Measurements from ENCODE around the gene GTF2H4. TPM values are rescaled to one million over a fixed set of nuclear protein-coding genes. Genes with fewer than 3 reads are reported as not detected.
"Not testable (repeated sequence)": the region's sequence is repeated elsewhere in the genome, so short reads cannot be mapped to it uniquely, and the experiment has no call there.

Gene GTF2H4
- total RNA-seq, 1 experiment from 2014 or later, result 8.5 TPM

- not testable (repeated sequence) for DNase-seq (ENCODE audit: low spot score)
Observed at GRCh38 chr6:30924040-30924627, 16.1 kb downstream of the GTF2H4 start.

- no peak for DNase-seq (ENCODE audit: low spot score)
Observed at GRCh38 chr6:30926644-30927043, 18.6 kb downstream of the GTF2H4 start.

- not testable (repeated sequence) for DNase-seq (ENCODE audit: low spot score)
Observed at GRCh38 chr6:30927080-30927479, 19.1 kb downstream of the GTF2H4 start.

DNA sequence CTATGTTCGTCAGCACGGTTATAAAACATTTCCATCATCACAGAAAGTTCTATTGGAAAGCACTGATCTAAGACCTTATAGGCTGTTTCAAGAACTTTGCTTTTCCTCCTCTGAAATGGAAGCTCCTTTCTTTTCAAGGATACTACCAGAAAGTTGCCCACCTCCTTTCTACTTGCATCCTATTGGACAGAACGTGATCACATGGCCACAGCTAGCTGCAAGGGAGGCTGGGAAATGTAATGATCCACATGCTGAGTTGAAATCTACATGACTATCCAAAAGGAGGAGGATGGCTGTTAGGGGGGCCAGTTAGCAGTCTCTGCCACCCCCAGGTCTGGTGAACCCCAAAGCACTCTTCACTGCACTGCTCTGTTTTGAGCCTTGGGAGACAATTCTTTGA, 20.7 kb downstream of the GTF2H4 start:
- DNase-seq (ENCODE audit: low spot score), result no peak

- no peak for DNase-seq (ENCODE audit: low spot score)
Observed at GRCh38 chr6:30930506-30930905, 22.5 kb downstream of the GTF2H4 start.

GRCh38 chr6:30931272-30931671, 23.3 kb downstream of the GTF2H4 start:
- DNase-seq (ENCODE audit: low spot score), result no peak

GRCh38 chr6:30931969-30932645, 24.1 kb downstream of the GTF2H4 start, which contains the start of gene SFTA2:
TSS of gene SFTA2 (minus strand) at chr6:30932170. CDS start at chr6:30932096, 74 bp downstream.
- DNase-seq (ENCODE audit: low spot score), result no peak

DNA sequence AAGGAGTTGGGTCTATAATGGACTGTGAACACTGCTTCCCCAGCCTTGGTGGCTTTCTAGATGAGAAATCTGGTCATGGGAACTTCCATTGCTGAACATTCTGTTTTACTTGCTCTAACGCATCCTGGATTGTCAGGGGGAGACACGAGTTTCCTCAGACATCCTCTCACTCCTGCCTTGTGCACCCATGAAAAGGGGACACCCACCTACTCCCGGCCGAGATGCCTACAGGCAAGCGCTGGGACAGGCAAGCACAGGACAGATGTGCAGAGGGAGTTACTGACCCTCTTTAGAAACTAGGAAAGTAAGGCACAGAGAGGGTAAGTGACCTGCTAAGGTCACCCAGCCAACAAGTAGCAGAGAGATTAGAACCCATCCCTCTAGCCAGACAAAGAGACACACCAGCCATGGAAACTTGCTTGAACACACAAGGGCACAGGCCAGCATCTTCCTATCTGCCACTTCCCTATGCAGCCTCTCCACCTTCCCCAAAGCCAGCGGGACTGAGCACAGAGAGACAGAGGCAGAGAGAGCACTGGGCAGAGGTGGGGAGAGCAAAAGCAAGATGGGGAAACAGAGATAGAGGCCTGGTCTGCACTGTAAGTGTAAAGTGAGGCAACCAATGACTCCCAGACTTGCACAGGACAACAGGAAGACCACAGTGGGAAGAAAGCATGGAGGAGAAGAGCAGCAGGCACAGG, 24.8 kb downstream of the GTF2H4 start:
- no peak for DNase-seq (ENCODE audit: low spot score)

DNA sequence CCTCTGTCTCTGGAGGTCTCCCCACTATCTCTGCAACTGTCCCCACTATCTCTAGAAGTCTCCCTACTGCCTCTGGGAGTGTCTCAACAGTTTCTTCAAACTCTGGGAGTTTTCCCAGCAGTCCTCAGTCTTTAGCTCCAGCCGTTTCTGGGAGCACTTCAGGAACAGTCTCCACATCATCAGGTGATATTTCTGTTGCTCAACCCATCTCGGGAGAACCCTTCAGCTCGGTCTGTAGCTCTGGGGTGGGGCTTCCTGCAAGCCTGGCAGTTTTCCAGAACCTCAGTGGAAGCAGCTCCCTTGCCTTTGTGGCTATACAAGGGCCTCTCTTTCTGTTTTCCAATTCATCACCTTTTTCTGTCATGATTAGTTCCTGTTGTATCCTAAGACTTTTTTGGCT, 27.0 kb downstream of the GTF2H4 start:
- DNase-seq (ENCODE audit: low spot score), result no peak

DNA sequence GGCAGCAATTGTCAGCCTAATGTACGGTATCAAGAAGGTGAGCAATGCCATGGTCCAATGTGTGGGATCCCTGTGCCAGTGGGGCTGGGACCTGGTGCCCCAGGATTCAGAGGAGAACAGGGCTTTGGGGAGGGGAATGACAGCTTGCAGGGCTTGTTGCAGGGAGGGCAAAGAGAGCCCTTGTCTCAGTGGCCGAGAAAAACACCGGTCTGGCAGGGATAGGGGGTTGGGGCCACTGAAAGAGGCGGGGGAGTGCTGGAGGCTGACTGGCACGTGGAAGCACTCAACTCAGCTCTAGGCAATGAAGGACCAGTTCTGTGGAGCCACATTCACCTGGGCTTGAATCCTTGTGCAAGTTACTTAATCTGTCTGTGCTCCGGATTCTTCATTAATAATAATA, 29.3 kb downstream of the GTF2H4 start:
- DNase-seq (ENCODE audit: low spot score), result no peak

DNA sequence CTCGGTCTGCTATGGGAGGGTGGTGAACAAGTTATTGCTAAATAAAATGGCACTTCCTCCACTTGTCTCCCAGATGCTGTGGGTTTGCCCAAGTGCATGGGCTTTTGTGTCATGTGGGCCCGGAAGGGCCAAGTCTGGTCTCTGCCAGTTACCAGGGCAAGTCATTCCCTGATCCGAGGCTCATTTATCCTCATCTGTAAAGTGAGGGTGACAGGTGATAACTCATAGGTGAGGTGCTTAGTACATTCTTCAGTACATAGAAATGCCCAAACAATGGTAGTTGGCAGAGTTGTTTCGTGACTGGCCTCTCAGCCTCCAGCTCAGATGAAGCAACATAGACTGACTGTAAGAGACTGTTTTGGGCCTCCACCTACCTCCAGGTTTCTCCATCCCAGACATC, 30.7 kb downstream of the GTF2H4 start:
- no peak for DNase-seq (ENCODE audit: low spot score)

DNA sequence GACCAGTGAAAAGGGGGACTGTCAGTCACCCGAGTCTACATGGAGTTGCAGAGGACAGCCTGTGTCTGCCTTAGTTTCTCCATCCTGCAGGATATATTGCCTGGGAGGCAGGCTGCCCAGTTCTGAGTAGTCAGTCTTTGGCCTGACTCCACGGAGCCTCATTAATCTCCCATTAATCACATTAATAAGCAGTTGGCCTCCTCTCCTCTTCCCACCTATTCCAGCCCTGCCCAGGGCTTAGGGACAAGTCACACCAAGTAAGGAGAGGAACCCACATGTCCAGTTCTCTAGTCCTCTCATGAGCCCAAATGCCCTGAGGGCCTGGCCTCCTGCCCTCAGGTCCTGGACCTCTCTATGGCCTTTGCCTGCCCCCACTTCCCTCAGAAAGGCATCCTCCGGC, 31.5 kb downstream of the GTF2H4 start:
- no peak for DNase-seq (ENCODE audit: low spot score)

DNA sequence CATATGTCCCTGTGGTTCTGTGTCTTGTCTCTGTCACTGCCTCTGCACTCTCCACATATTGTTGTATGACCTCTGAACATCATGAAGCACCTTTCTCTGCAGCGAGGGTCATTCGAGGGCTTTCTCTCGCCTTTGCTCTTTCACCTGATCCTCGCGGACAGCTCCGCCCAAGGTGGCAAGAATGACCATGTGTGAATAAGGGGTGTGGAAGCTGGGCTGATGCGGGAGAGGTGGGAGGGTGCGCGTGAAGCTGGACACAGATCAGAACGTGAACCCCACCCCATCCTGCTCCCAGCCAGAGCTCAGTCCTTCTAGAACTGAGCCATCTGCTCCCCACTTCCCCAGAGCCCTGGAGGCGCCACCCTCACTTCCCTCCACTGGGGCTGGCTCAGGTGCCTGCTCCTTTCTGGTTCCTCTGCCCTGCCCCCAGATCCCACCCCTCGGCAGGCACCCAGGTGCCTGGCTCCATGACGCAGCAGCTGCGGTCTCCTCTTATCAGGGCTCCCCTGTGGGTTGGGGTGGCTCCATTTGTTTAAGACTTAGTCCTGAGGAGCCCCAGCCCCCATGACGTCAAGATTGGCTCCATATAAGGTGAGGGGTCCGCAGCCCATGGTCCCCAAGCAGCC, 32.5 kb downstream of the GTF2H4 start, which contains the start of gene MUCL3:
Gene MUCL3, plus strand, starts transcription at position 613 of the 626 bp plus-strand sequence. CDS start 27 bp downstream, outside the sequence.
- no peak for DNase-seq (ENCODE audit: low spot score)

GRCh38 chr6:30942338-30943060, 34.5 kb downstream of the GTF2H4 start:
- DNase-seq (ENCODE audit: low spot score), result peak; percentile 85

- DNase-seq (ENCODE audit: low spot score), result no peak
Observed at GRCh38 chr6:30944051-30944450, 36.0 kb downstream of the GTF2H4 start.

DNA sequence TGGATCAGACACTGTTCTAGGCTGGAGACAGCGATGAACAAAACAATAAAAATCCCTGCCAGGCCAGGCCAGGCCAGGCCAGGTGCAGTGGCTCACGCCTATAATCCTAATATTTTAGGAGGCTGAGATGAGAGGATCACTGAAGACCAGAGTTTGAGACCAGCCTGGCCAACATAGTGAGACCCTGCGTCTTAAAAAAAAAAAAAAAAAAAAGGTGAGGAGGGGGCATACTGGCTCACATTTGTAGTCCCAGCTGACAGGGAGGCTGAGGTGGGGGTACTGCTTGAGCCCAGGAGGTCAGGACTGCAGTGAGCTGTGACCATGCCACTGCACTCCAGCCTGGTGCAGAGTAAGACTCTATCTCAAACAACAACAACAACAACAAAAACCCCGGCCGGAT, 37.3 kb downstream of the GTF2H4 start:
- DNase-seq (ENCODE audit: low spot score), result no peak

DNA sequence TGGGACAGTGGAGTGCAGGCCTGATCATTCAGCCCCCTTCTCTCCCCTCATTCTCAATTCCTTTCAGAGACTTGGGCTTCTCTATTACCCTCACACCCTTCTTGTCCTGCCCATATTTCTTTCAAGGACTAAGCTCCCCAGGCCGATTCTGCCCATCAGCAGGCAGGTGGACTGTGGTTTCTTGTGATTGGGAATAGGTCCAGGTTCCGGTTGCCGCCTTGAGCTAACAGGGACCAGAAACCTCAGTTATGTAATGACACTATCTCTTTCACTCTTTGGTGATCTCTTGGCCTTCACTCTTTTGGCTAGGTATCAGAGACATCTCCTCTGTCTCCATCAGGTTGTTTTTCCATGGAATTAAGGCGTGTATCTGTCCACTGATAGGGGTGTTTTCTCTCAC, 39.2 kb downstream of the GTF2H4 start:
- DNase-seq (ENCODE audit: low spot score), result no peak

- DNase-seq (ENCODE audit: low spot score), result no peak
Observed at GRCh38 chr6:30948811-30949210, 40.8 kb downstream of the GTF2H4 start.

DNA sequence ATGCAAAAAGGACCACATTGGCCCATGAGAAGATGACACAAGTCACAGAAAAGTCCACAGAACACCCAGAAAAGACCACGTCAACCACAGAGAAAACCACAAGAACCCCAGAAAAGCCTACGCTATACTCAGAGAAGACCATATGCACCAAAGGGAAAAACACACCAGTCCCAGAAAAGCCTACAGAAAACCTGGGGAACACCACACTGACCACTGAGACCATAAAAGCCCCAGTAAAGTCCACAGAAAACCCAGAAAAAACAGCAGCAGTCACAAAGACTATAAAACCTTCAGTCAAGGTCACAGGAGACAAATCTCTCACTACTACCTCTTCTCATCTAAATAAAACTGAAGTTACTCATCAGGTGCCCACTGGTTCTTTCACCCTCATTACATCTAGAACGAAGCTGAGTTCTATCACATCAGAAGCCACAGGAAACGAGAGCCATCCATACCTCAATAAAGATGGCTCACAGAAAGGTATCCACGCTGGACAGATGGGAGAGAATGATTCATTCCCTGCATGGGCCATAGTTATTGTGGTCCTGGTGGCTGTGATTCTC, 44.0 kb downstream of the GTF2H4 start:
- no peak for DNase-seq (ENCODE audit: low spot score)

DNA sequence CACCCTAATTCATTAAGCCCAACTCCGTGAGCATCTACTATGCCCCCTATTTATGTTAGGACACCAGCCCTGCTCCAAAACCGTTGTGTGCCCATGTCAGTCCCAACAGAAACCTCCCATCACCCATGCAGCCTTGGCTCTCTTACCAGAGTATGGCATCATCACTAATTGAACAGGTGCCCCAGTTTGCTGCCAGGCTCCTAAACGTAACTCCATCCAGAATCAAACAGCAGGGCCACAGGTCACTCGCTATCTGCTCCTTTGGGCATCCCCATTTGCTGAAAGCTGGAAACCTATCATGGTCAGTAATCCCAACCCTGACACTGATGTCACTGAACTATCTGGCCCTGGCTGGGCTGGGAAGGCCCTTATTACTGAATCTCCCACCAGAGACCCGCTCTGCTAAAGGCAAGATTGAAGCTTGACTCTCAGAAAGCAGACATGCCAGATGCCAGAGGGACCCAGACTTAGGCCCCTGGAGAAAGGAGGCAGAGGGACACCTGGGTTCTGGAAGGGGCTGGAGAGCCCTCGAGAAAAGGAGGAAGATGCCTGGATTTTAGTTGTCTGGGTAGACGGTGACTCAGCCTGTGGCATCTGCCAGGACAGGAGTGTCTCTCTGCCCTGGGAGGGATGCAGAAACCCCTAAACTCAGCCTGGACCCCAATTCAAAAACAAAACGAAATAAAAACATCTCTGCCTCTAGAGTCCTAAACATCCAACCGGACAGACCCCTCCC, 46.8 kb downstream of the GTF2H4 start:
- no peak for DNase-seq (ENCODE audit: low spot score)
